Loucy (cell line): Measurements from ENCODE around the gene KICS2.

Experiments used
- H2AFZ ChIP-seq: fragments of 200-600 bp; sonication (generic); 2 replicates; pipeline ENCODE4 v1.6.0; 2016; ENCODE audit warnings: antibody characterized with exemption, mild to moderate bottlenecking, low read length, moderate library complexity
- H3F3A ChIP-seq: fragments of 200-600 bp; 2 replicates; pipeline ENCODE4 v1.6.0; 2016; ENCODE audit warnings: antibody characterized with exemption, low read depth, mild to moderate bottlenecking
- H3K27me3 ChIP-seq: fragments of 200-600 bp; sonication (generic); 2 replicates; pipeline ENCODE4 v1.6.1; 2014; ENCODE audit warnings: low read length, mild to moderate bottlenecking; ENCODE audit not compliant: insufficient read depth, poor library complexity, severe bottlenecking
- H3K36me3 ChIP-seq: fragments of 200-600 bp; sonication (generic); 2 replicates; pipeline ENCODE4 v1.6.1; 2016; ENCODE audit warnings: low read length; ENCODE audit not compliant: insufficient read depth
- H3K4me1 ChIP-seq: fragments of 200-600 bp; sonication (generic); 2 replicates; pipeline ENCODE4 v1.5.1; 2014; ENCODE audit warnings: low read length, mild to moderate bottlenecking; ENCODE audit not compliant: insufficient read depth, poor library complexity, severe bottlenecking
- H3K4me2 ChIP-seq: fragments of 200-600 bp; sonication (generic); 2 replicates; pipeline ENCODE4 v1.6.0; 2014; ENCODE audit warnings: antibody characterized with exemption, low read length, low read depth, mild to moderate bottlenecking; ENCODE audit not compliant: poor library complexity, severe bottlenecking
- H3K4me3 ChIP-seq: fragments of 200-600 bp; sonication (generic); 2 replicates; pipeline ENCODE4 v1.5.1; 2014; ENCODE audit warnings: low read length, mild to moderate bottlenecking, mixed read lengths; ENCODE audit not compliant: poor library complexity, severe bottlenecking
- H3K79me2 ChIP-seq: fragments of 200-600 bp; sonication (generic); 2 replicates; pipeline ENCODE4 v1.6.1; 2014; ENCODE audit warnings: low read length; ENCODE audit not compliant: insufficient read depth
- H3K9ac ChIP-seq: fragments of 200-600 bp; sonication (generic); 2 replicates; pipeline ENCODE4 v1.6.0; 2014; ENCODE audit warnings: mild to moderate bottlenecking, low read depth, low read length, moderate library complexity; ENCODE audit not compliant: poor library complexity, severe bottlenecking
- H3K9me2 ChIP-seq: fragments of 200-600 bp; sonication (generic); replicated peaks from 2 replicates; pipeline ENCODE4 v1.6.1; 2016; ENCODE audit warnings: low read depth, low read length, mixed read lengths
- H3K9me3 ChIP-seq: fragments of 200-600 bp; sonication (generic); 2 replicates; pipeline ENCODE4 v1.6.1; 2014; ENCODE audit warnings: mild to moderate bottlenecking, antibody characterized with exemption, low read length, low read depth; ENCODE audit not compliant: insufficient read depth
- H4K20me1 ChIP-seq: fragments of 200-600 bp; sonication (generic); 2 replicates; pipeline ENCODE4 v1.6.0; 2014; ENCODE audit warnings: antibody characterized with exemption, low read length, mild to moderate bottlenecking; ENCODE audit not compliant: insufficient read depth, poor library complexity, severe bottlenecking
- EZH2phosphoT487 ChIP-seq: fragments of 200-600 bp; IDR thresholded peaks from 2 replicates; pipeline ENCODE4 v1.6.1; 2018; ENCODE audit warnings: antibody characterized with exemption, mild to moderate bottlenecking, moderate library complexity, borderline replicate concordance
- TF ChIP-seq, protein P1 (sequence below): fragments of 200-600 bp; sonication (generic); conservative IDR thresholded peaks from 2 replicates; pipeline ENCODE4 v1.5.1; 2014; ENCODE audit warnings: mild to moderate bottlenecking, antibody characterized with exemption, low read length

Gene KICS2

DNA sequence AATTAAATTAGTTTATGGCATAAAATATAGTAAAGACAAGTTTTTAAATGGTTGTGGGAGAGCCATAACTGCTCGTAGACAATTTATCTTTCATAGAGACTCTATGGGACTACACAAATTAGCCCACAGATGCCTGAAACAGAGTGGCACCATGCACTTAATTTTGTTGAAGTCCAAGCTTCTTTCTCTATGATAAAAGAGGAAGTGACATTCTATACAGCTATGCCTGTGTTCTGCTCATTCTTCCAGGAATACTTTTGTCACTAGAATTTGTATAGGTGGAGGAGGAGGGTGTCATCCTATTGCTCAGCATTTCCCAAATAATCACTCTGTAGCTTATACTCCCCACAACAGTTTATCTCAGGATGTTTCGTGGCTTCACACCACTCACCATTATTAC lies 43.7 kb upstream of the KICS2 start:
- no peaks in the 10 kb centered on the region for H3K27me3 ChIP-seq
- H3K4me3 ChIP-seq = no peak overlapping the region
- H3F3A ChIP-seq = no peaks in the 10 kb centered on the region
- no peaks in the 10 kb centered on the region for H3K9me3 ChIP-seq
- no peaks in the 10 kb centered on the region for H3K36me3 ChIP-seq
- H4K20me1 ChIP-seq = no peaks in the 10 kb centered on the region
- H3K4me1 ChIP-seq = no peaks in the 10 kb centered on the region
- no peaks in the 10 kb centered on the region for H3K79me2 ChIP-seq
- H3K9ac ChIP-seq = no peak overlapping the region
- no peak overlapping the region for H2AFZ ChIP-seq
- no peak overlapping the region for H3K4me2 ChIP-seq
- H3K9me2 ChIP-seq = no peaks in the 10 kb centered on the region
- TF ChIP-seq, protein P1, sequence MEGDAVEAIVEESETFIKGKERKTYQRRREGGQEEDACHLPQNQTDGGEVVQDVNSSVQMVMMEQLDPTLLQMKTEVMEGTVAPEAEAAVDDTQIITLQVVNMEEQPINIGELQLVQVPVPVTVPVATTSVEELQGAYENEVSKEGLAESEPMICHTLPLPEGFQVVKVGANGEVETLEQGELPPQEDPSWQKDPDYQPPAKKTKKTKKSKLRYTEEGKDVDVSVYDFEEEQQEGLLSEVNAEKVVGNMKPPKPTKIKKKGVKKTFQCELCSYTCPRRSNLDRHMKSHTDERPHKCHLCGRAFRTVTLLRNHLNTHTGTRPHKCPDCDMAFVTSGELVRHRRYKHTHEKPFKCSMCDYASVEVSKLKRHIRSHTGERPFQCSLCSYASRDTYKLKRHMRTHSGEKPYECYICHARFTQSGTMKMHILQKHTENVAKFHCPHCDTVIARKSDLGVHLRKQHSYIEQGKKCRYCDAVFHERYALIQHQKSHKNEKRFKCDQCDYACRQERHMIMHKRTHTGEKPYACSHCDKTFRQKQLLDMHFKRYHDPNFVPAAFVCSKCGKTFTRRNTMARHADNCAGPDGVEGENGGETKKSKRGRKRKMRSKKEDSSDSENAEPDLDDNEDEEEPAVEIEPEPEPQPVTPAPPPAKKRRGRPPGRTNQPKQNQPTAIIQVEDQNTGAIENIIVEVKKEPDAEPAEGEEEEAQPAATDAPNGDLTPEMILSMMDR = no peak
- TF ChIP-seq EZH2phosphoT487 = no peak

DNA sequence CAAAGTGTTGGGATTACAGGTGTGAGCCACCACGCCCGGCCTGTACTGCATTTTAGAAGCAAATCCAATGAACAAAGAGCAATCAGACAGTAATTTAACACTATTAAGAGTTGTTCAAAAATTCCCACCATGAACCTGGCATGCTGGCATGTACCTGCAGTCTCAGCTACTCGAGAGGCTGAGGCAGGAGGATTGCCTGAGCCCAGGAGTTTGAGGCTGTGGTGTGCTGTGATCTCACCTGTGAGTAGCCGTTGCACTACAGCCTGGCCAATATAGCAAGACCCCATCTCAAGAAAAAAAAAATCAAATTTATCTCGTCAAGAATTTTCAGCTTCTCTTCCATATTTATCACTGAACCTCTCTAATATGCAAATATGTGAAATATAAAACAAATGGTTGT lies 39.7 kb upstream of the KICS2 start:
- TF ChIP-seq, protein P1 = no peak
- no peak for TF ChIP-seq EZH2phosphoT487
- Histone ChIP-seq H3K9me3 (no peaks in the 10 kb centered on the region), H3K4me2 (no peak overlapping the region), H3K4me1 (no peaks in the 10 kb centered on the region), H3K79me2 (no peaks in the 10 kb centered on the region), H3F3A (no peaks in the 10 kb centered on the region), H3K27me3 (no peaks in the 10 kb centered on the region), H2AFZ (no peak overlapping the region), H3K36me3 (no peaks in the 10 kb centered on the region), H3K4me3 (no peak overlapping the region), H3K9ac (no peak overlapping the region), H4K20me1 (no peaks in the 10 kb centered on the region), H3K9me2 (no peaks in the 10 kb centered on the region)

DNA sequence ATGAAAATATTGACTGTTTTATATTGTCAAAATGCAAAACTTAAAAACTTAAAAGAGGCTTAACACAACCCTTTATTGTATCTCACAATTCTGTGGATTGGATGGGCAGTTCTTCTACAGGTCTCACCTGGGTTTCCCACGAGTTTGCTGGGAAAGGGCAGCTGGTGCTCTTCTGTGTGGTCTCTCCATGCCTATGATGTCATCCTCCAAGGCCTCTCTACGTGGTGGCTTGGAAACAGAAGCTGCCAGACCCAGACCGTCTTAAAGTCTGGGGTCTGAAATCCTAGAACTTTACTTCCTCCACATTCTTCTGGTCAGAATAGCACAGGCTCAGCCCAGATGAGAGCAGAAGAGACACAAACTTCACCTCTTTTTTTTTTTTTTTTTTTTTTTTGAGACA lies 36.5 kb upstream of the KICS2 start:
- H4K20me1 ChIP-seq = no peaks in the 10 kb centered on the region
- no peak overlapping the region for H3K4me2 ChIP-seq
- H3K79me2 ChIP-seq = no peaks in the 10 kb centered on the region
- H3K27me3 ChIP-seq = no peaks in the 10 kb centered on the region
- TF ChIP-seq, protein P1 = no peak
- TF ChIP-seq EZH2phosphoT487 = no peak
- no peaks in the 10 kb centered on the region for H3F3A ChIP-seq
- H3K9ac ChIP-seq = no peak overlapping the region
- H3K4me3 ChIP-seq = no peak overlapping the region
- no peaks in the 10 kb centered on the region for H3K36me3 ChIP-seq
- H3K9me3 ChIP-seq = no peaks in the 10 kb centered on the region
- no peaks in the 10 kb centered on the region for H3K4me1 ChIP-seq
- H2AFZ ChIP-seq = no peak overlapping the region
- no peaks in the 10 kb centered on the region for H3K9me2 ChIP-seq
